PC-9 (cell line): ENCODE data around the gene VGF. TPM values are rescaled to one million over a fixed set of nuclear protein-coding genes. Genes with fewer than 3 reads are reported as not detected.
"Not testable (repeated sequence)": the region's sequence is repeated elsewhere in the genome, so short reads cannot be mapped to it uniquely, and the experiment has no call there.

ENCODE experiments used
- BruUV-seq: library from RNA; stranded (reverse); fragments of 400-500 nt; replicated peaks from 2 replicates; lab custom pipeline; 2021; lab: Mats Ljungman, UMichigan
- CTCF ChIA-PET: fragments of 300-600 bp; sonication (Branson Sonifier 250); formaldehyde crosslinking; loops from one replicate; lab custom pipeline; 2022; ENCODE audit warnings: antibody characterized with exemption; lab: Charles Lee
- POLR2A ChIA-PET: fragments of 300-600 bp; sonication (Branson Sonifier 250); formaldehyde crosslinking; loops from one replicate; lab custom pipeline; 2022; ENCODE audit warnings: antibody characterized with exemption; ENCODE audit not compliant: unreplicated experiment; lab: Charles Lee
- DNase-seq, 2 experiments: peaks; one replicate each; pipeline versions ENCODE4 v3.0.0 to v3.0.0-alpha.2; 2015 to 2022; ENCODE audit warnings: mixed read lengths in 1 of 2
- H2AFZ ChIP-seq: fragments of 200-600 bp; sonication (generic); 2 replicates; pipeline ENCODE4 v1.8.1; 2017; ENCODE audit warnings: antibody characterized with exemption
- H3F3A ChIP-seq: fragments of 200-600 bp; sonication (generic); 2 replicates; pipeline ENCODE4 v1.8.1; 2017; ENCODE audit warnings: antibody characterized with exemption, mild to moderate bottlenecking, low read depth; ENCODE audit not compliant: insufficient read depth
- H3K27ac ChIP-seq: fragments of 200-600 bp; sonication (generic); 2 replicates; pipeline ENCODE4 v1.6.1; 2016; ENCODE audit warnings: mixed run types
- H3K27me3 ChIP-seq: fragments of 200-600 bp; sonication (generic); 2 replicates; pipeline ENCODE4 v1.6.1; 2016; ENCODE audit warnings: low read depth, mixed run types; ENCODE audit not compliant: insufficient read depth
- H3K36me3 ChIP-seq: fragments of 200-600 bp; sonication (generic); 2 replicates; pipeline ENCODE4 v1.6.1; 2016; ENCODE audit warnings: low read depth, mixed run types
- H3K4me1 ChIP-seq: fragments of 200-600 bp; sonication (generic); replicated peaks from 2 replicates; pipeline ENCODE4 v1.6.1; 2016; ENCODE audit warnings: mixed run types; ENCODE audit not compliant: insufficient read depth
- H3K4me2 ChIP-seq: fragments of 200-600 bp; sonication (generic); 2 replicates; pipeline ENCODE4 v1.6.1; 2017; ENCODE audit warnings: mixed run types
- H3K4me3 ChIP-seq: fragments of 200-600 bp; sonication (generic); 2 replicates; pipeline ENCODE4 v1.6.1; 2016; ENCODE audit warnings: mixed run types
- H3K79me2 ChIP-seq: fragments of 200-600 bp; sonication (generic); 2 replicates; pipeline ENCODE4 v1.6.1; 2017; ENCODE audit warnings: low read depth, mixed run types
- H3K9me2 ChIP-seq: fragments of 200-600 bp; sonication (generic); 2 replicates; pipeline ENCODE4 v1.8.1; 2017; ENCODE audit warnings: mild to moderate bottlenecking; ENCODE audit not compliant: insufficient read depth
- H3K9me3 ChIP-seq: fragments of 200-600 bp; sonication (generic); 2 replicates; pipeline ENCODE4 v1.8.1; 2016; ENCODE audit warnings: low read depth; ENCODE audit not compliant: insufficient read depth
- H4K20me1 ChIP-seq: fragments of 200-600 bp; sonication (generic); 2 replicates; pipeline ENCODE4 v1.8.1; 2017; ENCODE audit not compliant: insufficient read depth
- EZH2 ChIP-seq: fragments of 200-600 bp; sonication (generic); IDR thresholded peaks from 2 replicates; pipeline ENCODE4 v1.8.0; 2017; ENCODE audit warnings: antibody characterized with exemption, low read depth
- intact Hi-C: fragments of 100-400 bp; cut with micrococcal nuclease; formaldehyde crosslinking; loops from one replicate; pipeline ENCODE4 v1.10.0; 2022; ENCODE audit not compliant: unreplicated experiment
- total RNA-seq: library from RNA; stranded (reverse); gene quantifications from 2 replicates; pipeline ENCODE4 v1.2.3, GENCODE V29; 2021
- TF ChIP-seq, protein P1 (sequence below): fragments of 200-600 bp; sonication (generic); conservative IDR thresholded peaks from 2 replicates; pipeline ENCODE4 v1.6.1; 2017; ENCODE audit warnings: mixed run types, antibody characterized with exemption, mild to moderate bottlenecking, moderate library complexity

VGF gene
- total RNA-seq, 1 experiment from 2014 or later: 2.1 TPM

DNA sequence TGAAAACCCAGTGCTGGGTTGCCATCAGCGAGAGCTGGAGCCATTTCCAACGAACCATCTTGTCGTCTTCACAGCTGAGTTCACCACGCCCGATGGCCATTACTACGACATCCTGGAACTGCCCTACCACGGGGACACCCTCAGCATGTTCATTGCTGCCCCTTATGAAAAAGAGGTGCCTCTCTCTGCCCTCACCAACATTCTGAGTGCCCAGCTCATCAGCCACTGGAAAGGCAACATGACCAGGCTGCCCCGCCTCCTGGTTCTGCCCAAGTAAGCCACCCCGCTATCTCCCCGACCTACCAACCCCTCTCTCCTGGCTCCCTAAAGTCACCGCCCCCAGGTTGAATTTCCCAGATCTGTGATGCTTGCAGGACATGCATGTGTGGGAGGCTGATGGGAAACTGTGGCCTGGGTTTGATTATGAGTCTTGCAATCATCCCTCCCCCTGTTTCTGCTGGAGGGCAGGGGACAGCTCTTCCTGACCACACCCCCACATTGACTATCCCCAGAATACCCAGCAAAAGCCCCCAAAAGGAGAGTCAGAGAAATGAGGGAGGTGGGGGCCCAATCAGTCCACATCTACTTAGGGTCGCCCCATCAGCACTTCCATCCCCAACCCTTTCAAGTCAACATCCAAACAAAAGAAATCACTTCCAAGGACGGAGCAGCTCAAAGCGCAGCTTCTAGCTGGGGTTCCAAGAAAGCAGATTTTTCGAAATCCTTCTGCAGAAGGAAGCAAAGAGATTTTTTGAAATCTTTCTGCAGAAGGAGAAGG, 31.6 kb downstream of the VGF start:
- TF ChIP-seq EZH2: no peak
- TF ChIP-seq, protein P1, sequence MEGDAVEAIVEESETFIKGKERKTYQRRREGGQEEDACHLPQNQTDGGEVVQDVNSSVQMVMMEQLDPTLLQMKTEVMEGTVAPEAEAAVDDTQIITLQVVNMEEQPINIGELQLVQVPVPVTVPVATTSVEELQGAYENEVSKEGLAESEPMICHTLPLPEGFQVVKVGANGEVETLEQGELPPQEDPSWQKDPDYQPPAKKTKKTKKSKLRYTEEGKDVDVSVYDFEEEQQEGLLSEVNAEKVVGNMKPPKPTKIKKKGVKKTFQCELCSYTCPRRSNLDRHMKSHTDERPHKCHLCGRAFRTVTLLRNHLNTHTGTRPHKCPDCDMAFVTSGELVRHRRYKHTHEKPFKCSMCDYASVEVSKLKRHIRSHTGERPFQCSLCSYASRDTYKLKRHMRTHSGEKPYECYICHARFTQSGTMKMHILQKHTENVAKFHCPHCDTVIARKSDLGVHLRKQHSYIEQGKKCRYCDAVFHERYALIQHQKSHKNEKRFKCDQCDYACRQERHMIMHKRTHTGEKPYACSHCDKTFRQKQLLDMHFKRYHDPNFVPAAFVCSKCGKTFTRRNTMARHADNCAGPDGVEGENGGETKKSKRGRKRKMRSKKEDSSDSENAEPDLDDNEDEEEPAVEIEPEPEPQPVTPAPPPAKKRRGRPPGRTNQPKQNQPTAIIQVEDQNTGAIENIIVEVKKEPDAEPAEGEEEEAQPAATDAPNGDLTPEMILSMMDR: no peak
- Histone ChIP-seq H3K27me3 (no peaks in the 10 kb centered on the region), H3K4me1 (peaks cover 28% of the 10 kb centered on the region), H3K36me3 (no peaks in the 10 kb centered on the region), H3K4me2 (no peak overlapping the region), H3F3A (peaks cover 32% of the 10 kb centered on the region), H3K79me2 (no peaks in the 10 kb centered on the region), H3K9me3 (no peaks in the 10 kb centered on the region), H3K9me2 (no peaks in the 10 kb centered on the region), H4K20me1 (no peaks in the 10 kb centered on the region), H2AFZ (no peak overlapping the region), H3K27ac (no peak overlapping the region), H3K4me3 (no peak overlapping the region)
- intact Hi-C loops: no loop called here
- no TSS peak for BruUV-seq
- POLR2A ChIA-PET: interaction anchor here (0.8 kb wide), 1 partner anchor 16 kb away, joined by 17 read pairs; no protein-coding TSS in a partner anchor
- CTCF ChIA-PET: no interaction called here
- DNase-seq: no peak

DNA sequence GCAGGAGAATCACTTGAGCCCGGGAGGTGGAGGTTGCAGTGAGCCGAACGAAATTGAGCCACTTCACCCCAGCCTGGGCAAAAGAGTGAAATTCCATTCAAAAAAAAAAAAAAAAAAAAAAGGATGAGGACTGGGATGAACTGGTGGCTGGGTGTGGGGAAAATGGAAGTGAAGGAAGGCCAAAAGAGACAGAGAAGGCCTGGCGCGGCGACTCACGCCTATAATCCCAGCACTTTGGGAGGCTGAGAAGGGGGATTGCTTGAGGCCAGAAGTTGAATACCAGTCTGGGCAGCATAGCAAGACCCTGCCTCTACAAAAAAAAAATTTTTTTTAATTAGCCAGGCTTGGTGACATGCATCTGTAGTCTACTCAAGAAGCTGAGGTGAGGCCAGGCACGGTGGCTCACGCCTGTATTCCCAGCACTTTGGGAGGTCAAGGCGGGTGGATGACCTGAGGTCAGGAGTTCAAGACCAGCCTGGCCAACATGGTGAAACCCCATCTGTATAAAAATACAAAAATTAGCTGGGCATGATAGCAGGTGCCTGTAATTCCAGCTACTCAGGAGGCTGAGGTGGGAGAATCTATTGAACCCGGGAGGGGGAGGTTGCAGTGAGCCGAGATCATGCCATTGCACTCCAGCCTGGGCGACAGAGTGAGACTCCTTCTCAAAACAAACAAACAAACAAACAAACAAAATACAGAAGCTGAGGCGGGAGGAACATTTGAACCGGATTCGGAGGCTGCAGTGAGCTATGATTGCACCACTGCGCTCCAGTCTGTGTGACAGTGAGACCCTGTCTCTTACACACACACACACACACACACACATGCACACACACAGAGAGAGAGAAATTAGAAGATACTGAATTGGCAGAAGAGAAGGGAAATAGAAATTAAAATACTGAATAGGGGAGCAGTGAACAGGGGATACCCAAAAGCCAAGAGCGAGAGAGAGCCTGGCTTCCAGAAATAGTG, 32.5 kb downstream of the VGF start:
- Histone ChIP-seq H3F3A (peaks cover 28% of the 10 kb centered on the region), H3K4me1 (peaks cover 30% of the 10 kb centered on the region)
- H3K4me3 ChIP-seq, H3K9me2 ChIP-seq, H3K27me3 ChIP-seq, H3K36me3 ChIP-seq, BruUV-seq, DNase-seq, intact Hi-C loops, H3K79me2 ChIP-seq, H3K9me3 ChIP-seq, H4K20me1 ChIP-seq, H3K4me2 ChIP-seq, H2AFZ ChIP-seq, H3K27ac ChIP-seq: not testable (repeated sequence)
- ChIA-PET POLR2A (interaction anchor here (0.6 to 0.8 kb wide), 2 partner anchors 16 to 188 kb away, joined by 7 to 17 read pairs; partner anchors contain the start of gene IFT22), CTCF (interaction anchor here (0.6 kb wide), 1 partner anchor 108 kb away, joined by 4 read pairs; no protein-coding TSS in a partner anchor)

DNA sequence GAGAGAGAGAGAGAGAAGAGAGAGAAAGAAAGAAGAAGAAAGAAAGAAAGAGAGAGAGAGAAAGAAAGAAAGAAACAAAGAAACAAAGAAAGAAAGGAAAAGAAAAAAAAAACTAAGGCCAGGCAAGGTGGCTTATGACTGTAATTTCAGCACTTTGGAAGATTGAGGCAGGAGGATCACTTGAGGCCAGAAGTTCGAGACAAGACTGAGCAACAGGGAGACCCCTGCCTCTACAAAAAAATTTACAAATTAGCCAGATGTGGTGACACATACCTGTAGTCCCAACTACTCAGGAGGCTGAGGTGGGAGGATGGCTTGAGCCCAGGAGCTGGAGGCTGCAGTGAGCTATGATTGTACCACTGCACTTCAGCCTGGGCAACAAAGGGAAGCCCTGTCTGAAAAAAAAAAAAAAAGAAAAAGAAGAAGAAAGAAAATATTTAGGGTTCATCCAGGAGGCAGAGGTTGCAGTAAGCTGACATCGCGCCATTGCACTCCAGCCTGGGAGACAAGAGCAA, 35.7 kb downstream of the VGF start:
- H3K4me3 ChIP-seq: no peak overlapping the region
- CTCF ChIA-PET: interaction anchor here (0.6 kb wide), 1 partner anchor 49 kb away, joined by 3 read pairs; no protein-coding TSS in a partner anchor
- H3K36me3 ChIP-seq: no peaks in the 10 kb centered on the region
- POLR2A ChIA-PET: no interaction called here
- TF ChIP-seq EZH2: no peak
- TF ChIP-seq, protein P1: no peak
- BruUV-seq: no TSS peak
- peaks cover 45% of the 10 kb centered on the region for H3F3A ChIP-seq
- no peak for DNase-seq
- no peaks in the 10 kb centered on the region for H3K9me2 ChIP-seq
- H3K79me2 ChIP-seq: 0 out of 2 replicates have a peak, but pooled peaks cover 8% of the 10 kb centered on the region
- no peaks in the 10 kb centered on the region for H3K27me3 ChIP-seq
- H2AFZ ChIP-seq: no peak overlapping the region
- intact Hi-C loops: no loop called here
- H3K4me1 ChIP-seq: peaks cover 47% of the 10 kb centered on the region
- H3K27ac ChIP-seq: no peak overlapping the region
- no peaks in the 10 kb centered on the region for H3K9me3 ChIP-seq
- H3K4me2 ChIP-seq: no peak overlapping the region
- no peaks in the 10 kb centered on the region for H4K20me1 ChIP-seq
